HepG2 (cell line): Measurements from ENCODE around the gene TUBB4A. TPM values are rescaled to one million over a fixed set of nuclear protein-coding genes. Genes with fewer than 3 reads are reported as not detected.

Experiments
- ATAC-seq: fragments of 200-7000 bp; cut with Tn5 transposase; 3 replicates; pipeline ENCODE4 v1.9.1; 2020; ENCODE audit warnings: mild to moderate bottlenecking, moderate library complexity
- BruUV-seq: library from RNA; stranded (reverse); fragments of 400-500 nt; replicated peaks from 2 replicates; lab custom pipeline; 2021; lab: Mats Ljungman, UMichigan
- CTCF ChIA-PET: fragments of 300-600 bp; formaldehyde crosslinking; extraction: SDS; loops from one replicate; lab custom pipeline; 2021; ENCODE audit warnings: low total read pairs, inconsistent platforms, low intra/inter-chr PET ratio; lab: Yijun Ruan, JAX
- POLR2A ChIA-PET: fragments of 350-600 bp; sonication (Branson Sonifier 250); formaldehyde crosslinking; loops from one replicate; lab custom pipeline; 2020; ENCODE audit warnings: antibody characterized with exemption, inconsistent platforms; lab: Yijun Ruan, JAX
- DNase-seq: peaks from one replicate; pipeline ENCODE4 v3.0.0-alpha.2; 2015; ENCODE audit warnings: low spot score
- FAIRE-seq: peaks from 3 replicates; lab custom pipeline; 2011; peaks lifted over from hg19 to GRCh38; lab: Jason Lieb, UNC
- H2AFZ ChIP-seq: one replicate; pipeline ENCODE4 v1.6.1; 2011; ENCODE audit warnings: low read length, inconsistent platforms
- H3K27ac ChIP-seq: fragments of 300-600 bp; 3 replicates; pipeline ENCODE4 v1.8.0; 2011; ENCODE audit warnings: mixed run types, mild to moderate bottlenecking, mixed read lengths, low read length, inconsistent platforms; ENCODE audit not compliant: insufficient read depth; ENCODE audit errors: extremely low read length
- H3K27me3 ChIP-seq, 2 experiments: fragments of 200-600 bp in 1 of 2; 2 replicates in 1 of 2; 3 replicates in 1 of 2; pipeline versions ENCODE4 v1.6.0 to v1.8.0; 2011; ENCODE audit warnings: low read length in 2 of 2, mild to moderate bottlenecking in 2 of 2, moderate library complexity in 2 of 2, inconsistent platforms in 1 of 2; ENCODE audit not compliant: insufficient read depth in 2 of 2, control insufficient read depth in 1 of 2
- H3K36me3 ChIP-seq, 2 experiments: fragments of 200-600 bp in 1 of 2; replicated peaks in 1 of 2; 2 replicates in 1 of 2; 3 replicates in 1 of 2; pipeline versions ENCODE4 v1.5.1 to v1.8.0; 2011; ENCODE audit warnings: low read length in 2 of 2, inconsistent platforms in 1 of 2; ENCODE audit not compliant: insufficient read depth in 2 of 2, control insufficient read depth in 1 of 2
- H3K4me1 ChIP-seq: 2 replicates; pipeline ENCODE4 v1.5.1; 2012; ENCODE audit warnings: low read length, inconsistent platforms; ENCODE audit not compliant: insufficient read depth
- H3K4me2 ChIP-seq: 2 replicates; pipeline ENCODE4 v1.6.0; 2011; ENCODE audit warnings: low read depth, low read length, inconsistent platforms
- H3K4me3 ChIP-seq, 3 experiments: fragments of 200-600 bp in 1 of 3; sonication (generic), shearing (Covaris generic) in 1 of 3; replicated peaks in 1 of 3; 2 replicates each; pipeline ENCODE4 v1.5.1; 2011 to 2016; ENCODE audit warnings: low read length in 3 of 3, inconsistent platforms in 2 of 3, low read depth in 2 of 3, mild to moderate bottlenecking in 2 of 3, control low read depth in 1 of 3, mixed read lengths in 1 of 3; ENCODE audit not compliant: insufficient read depth in 1 of 3
- H3K79me2 ChIP-seq: one replicate; pipeline ENCODE4 v1.6.1; 2011; ENCODE audit warnings: low read length, inconsistent platforms; ENCODE audit not compliant: insufficient read depth
- H3K9ac ChIP-seq: 2 replicates; pipeline ENCODE4 v1.6.0; 2011; ENCODE audit warnings: mild to moderate bottlenecking, low read depth, low read length, inconsistent platforms; ENCODE audit not compliant: insufficient read depth
- H3K9me3 ChIP-seq: 2 replicates; pipeline ENCODE4 v1.5.1; 2012; ENCODE audit warnings: mild to moderate bottlenecking, low read length
- H4K20me1 ChIP-seq: 2 replicates; pipeline ENCODE4 v1.6.0; 2011; ENCODE audit warnings: inconsistent platforms, mild to moderate bottlenecking, low read length, moderate library complexity; ENCODE audit not compliant: insufficient read depth
- BRD4 ChIP-seq: sonication (generic); formaldehyde crosslinking; IDR thresholded peaks from 2 replicates; pipeline ENCODE4 v1.4.0; 2020; ENCODE audit warnings: missing genetic modification reagents
- HBP1 ChIP-seq: IDR thresholded peaks from 2 replicates; pipeline ENCODE4 v1.6.1; 2016; ENCODE audit warnings: low read depth, control low read depth
- HMGXB4 ChIP-seq, 2 experiments: sonication (generic) in 1 of 2; formaldehyde crosslinking in 1 of 2; IDR thresholded peaks; 2 replicates each; pipeline versions ENCODE4 v1.4.0 to v1.6.1; 2018 to 2020; ENCODE audit warnings: missing genetic modification reagents in 2 of 2, borderline replicate concordance in 1 of 2, low read depth in 1 of 2, mild to moderate bottlenecking in 1 of 2, missing biosample characterization in 1 of 2
- SATB2 ChIP-seq: sonication (generic); formaldehyde crosslinking; IDR thresholded peaks from 2 replicates; pipeline ENCODE4 v1.5.0; 2020; ENCODE audit warnings: missing genetic modification reagents
- SNAI1 ChIP-seq: sonication (generic); formaldehyde crosslinking; IDR thresholded peaks from 2 replicates; pipeline ENCODE4 v1.5.0; 2020; ENCODE audit warnings: mild to moderate bottlenecking, missing genetic modification reagents, borderline replicate concordance
- TMF1 ChIP-seq: sonication (generic); formaldehyde crosslinking; IDR thresholded peaks from 2 replicates; pipeline ENCODE4 v1.8.1; 2022; ENCODE audit warnings: low read depth, missing genetic modification reagents
- TOE1 ChIP-seq: sonication (generic); formaldehyde crosslinking; IDR thresholded peaks from 2 replicates; pipeline ENCODE4 v1.4.0; 2020; ENCODE audit warnings: mild to moderate bottlenecking, missing genetic modification reagents
- ZBTB8A ChIP-seq: sonication (generic); formaldehyde crosslinking; IDR thresholded peaks from 2 replicates; pipeline ENCODE4 v1.4.0; 2020; ENCODE audit warnings: mild to moderate bottlenecking, low read depth, missing genetic modification reagents, borderline replicate concordance
- ZNF282 ChIP-seq: fragments of 450-650 bp; IDR thresholded peaks from 2 replicates; pipeline ENCODE4 v1.6.1; 2018; ENCODE audit not compliant: partially characterized antibody
- ZNF326 ChIP-seq: sonication (generic); formaldehyde crosslinking; IDR thresholded peaks from 2 replicates; pipeline ENCODE4 v1.4.0; 2020; ENCODE audit warnings: missing genetic modification reagents, borderline replicate concordance
- ZNF614 ChIP-seq: IDR thresholded peaks from 2 replicates; pipeline ENCODE4 v1.6.1; 2018; ENCODE audit warnings: missing biosample characterization, missing genetic modification reagents, inconsistent platforms, borderline replicate concordance
- WGBS: methylation state at CpG from one replicate; pipeline ENCODE4 v1.1.6; 2017; ENCODE audit warnings: low lambda C conversion rate; 5-methylcytosine and 5-hydroxymethylcytosine counted together
- in situ Hi-C: cut with HindIII; loops from 2 replicates; pipeline ENCODE4 v1.10.0; 2017; ENCODE audit warnings: low pct_unique_long_range_greater_than_20kb; ENCODE audit not compliant: extremely low pct_ligation_motif_present
- intact Hi-C: fragments of 100-400 bp; cut with micrococcal nuclease; formaldehyde crosslinking; loops from one replicate; pipeline ENCODE4 v1.10.0; 2022; ENCODE audit not compliant: unreplicated experiment
- polyA plus RNA-seq, 8 experiments: library from polyadenylated mRNA; depleted of rRNA in 3 of 8; stranded (reverse) in 7 of 8; unstranded in 1 of 8; fragments of >200 nt; fragmentation: Illumina TruSeq in 4 of 8; extraction: Trizol in 4 of 8; gene quantifications; 2 replicates each; pipeline versions ENCODE4 v1.2.1 to v1.2.3, GENCODE V29; 2011 to 2016; ENCODE audit warnings: low read depth in 4 of 8, missing spikeins in 1 of 8, mixed read lengths in 1 of 8; ENCODE audit not compliant: insufficient read depth in 1 of 8
- total RNA-seq, 5 experiments: library from RNA; depleted of rRNA; stranded (reverse); fragments of >200 nt; fragmentation: Illumina TruSeq; extraction: Trizol; gene quantifications; 2 replicates each; pipeline ENCODE4 v1.2.3, GENCODE V29; 2016; ENCODE audit warnings: low read depth in 1 of 5
- TF ChIP-seq, protein P1 (sequence below): sonication (generic); formaldehyde crosslinking; IDR thresholded peaks from 2 replicates; pipeline ENCODE4 v1.4.0; 2020; ENCODE audit warnings: missing genetic modification reagents, borderline replicate concordance
- TF ChIP-seq, protein P2 (sequence below): sonication (generic); formaldehyde crosslinking; IDR thresholded peaks from 2 replicates; pipeline ENCODE4 v1.4.0; 2020; ENCODE audit warnings: low read depth, mild to moderate bottlenecking, missing genetic modification reagents
- TF ChIP-seq, protein P3 (sequence below): sonication (generic); formaldehyde crosslinking; conservative IDR thresholded peaks from 2 replicates; pipeline ENCODE4 v1.8.0; 2022; ENCODE audit warnings: missing genetic modification reagents

Gene TUBB4A
- total and polyA plus RNA-seq, 2 of the 13 experiments (the other 11 are each of a cell fraction or from before 2014, with no cell fraction given), result not detected

DNA sequence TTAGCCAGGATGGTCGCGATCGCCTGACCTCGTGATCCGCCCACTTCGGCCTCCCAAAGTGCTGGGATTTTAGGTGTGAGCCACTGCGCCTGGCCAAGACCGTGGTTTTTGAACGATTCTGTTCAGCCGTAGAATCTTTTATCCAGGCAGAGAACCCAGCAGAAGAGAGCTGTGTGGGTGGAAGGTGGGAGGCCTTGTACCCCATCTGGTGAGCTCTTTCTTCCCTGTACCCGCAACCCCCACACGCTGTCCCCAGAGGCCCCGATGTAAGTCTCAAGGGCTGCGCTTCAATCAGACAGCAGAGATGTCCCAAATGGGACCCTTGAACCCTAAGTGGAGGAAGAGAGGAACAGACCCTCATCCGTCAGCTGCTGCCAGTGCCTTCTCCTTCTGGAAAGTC is 46.2 kb downstream of the TUBB4A start:
- peaks cover 10 to 24% of the 10 kb centered on the region in 2 experiments for H3K36me3 ChIP-seq
- no peak overlapping the region for H2AFZ ChIP-seq
- DNase-seq (no peak), FAIRE-seq (no peak), ATAC-seq (no peak)
- no peak overlapping the region for H3K4me2 ChIP-seq
- no peaks in the 10 kb centered on the region for H3K79me2 ChIP-seq
- intact Hi-C loops (no loop called here), in situ Hi-C loops (no loop called here)
- H3K27ac ChIP-seq, result no peak overlapping the region
- BruUV-seq, result no TSS peak
- CTCF ChIA-PET, result no interaction called here
- 96% methylated on average over 14 of the region's 15 CpGs for WGBS
- POLR2A ChIA-PET, result no interaction called here
- H3K4me3 ChIP-seq, result no peak overlapping the region
- peaks cover 11% of the 10 kb centered on the region for H3K4me1 ChIP-seq
- H3K27me3 ChIP-seq, result no peaks in the 10 kb centered on the region
- H3K9me3 ChIP-seq, result peaks cover 5% of the 10 kb centered on the region; the same call in 1 of the 2 replicates
- H3K9ac ChIP-seq, result no peak overlapping the region
- no peaks in the 10 kb centered on the region for H4K20me1 ChIP-seq
- TF ChIP-seq, protein P1, sequence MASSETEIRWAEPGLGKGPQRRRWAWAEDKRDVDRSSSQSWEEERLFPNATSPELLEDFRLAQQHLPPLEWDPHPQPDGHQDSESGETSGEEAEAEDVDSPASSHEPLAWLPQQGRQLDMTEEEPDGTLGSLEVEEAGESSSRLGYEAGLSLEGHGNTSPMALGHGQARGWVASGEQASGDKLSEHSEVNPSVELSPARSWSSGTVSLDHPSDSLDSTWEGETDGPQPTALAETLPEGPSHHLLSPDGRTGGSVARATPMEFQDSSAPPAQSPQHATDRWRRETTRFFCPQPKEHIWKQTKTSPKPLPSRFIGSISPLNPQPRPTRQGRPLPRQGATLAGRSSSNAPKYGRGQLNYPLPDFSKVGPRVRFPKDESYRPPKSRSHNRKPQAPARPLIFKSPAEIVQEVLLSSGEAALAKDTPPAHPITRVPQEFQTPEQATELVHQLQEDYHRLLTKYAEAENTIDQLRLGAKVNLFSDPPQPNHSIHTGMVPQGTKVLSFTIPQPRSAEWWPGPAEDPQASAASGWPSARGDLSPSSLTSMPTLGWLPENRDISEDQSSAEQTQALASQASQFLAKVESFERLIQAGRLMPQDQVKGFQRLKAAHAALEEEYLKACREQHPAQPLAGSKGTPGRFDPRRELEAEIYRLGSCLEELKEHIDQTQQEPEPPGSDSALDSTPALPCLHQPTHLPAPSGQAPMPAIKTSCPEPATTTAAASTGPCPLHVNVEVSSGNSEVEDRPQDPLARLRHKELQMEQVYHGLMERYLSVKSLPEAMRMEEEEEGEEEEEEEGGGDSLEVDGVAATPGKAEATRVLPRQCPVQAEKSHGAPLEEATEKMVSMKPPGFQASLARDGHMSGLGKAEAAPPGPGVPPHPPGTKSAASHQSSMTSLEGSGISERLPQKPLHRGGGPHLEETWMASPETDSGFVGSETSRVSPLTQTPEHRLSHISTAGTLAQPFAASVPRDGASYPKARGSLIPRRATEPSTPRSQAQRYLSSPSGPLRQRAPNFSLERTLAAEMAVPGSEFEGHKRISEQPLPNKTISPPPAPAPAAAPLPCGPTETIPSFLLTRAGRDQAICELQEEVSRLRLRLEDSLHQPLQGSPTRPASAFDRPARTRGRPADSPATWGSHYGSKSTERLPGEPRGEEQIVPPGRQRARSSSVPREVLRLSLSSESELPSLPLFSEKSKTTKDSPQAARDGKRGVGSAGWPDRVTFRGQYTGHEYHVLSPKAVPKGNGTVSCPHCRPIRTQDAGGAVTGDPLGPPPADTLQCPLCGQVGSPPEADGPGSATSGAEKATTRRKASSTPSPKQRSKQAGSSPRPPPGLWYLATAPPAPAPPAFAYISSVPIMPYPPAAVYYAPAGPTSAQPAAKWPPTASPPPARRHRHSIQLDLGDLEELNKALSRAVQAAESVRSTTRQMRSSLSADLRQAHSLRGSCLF, result no peak
- TF ChIP-seq SNAI1, result no peak
- TF ChIP-seq, protein P2, sequence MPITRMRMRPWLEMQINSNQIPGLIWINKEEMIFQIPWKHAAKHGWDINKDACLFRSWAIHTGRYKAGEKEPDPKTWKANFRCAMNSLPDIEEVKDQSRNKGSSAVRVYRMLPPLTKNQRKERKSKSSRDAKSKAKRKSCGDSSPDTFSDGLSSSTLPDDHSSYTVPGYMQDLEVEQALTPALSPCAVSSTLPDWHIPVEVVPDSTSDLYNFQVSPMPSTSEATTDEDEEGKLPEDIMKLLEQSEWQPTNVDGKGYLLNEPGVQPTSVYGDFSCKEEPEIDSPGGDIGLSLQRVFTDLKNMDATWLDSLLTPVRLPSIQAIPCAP (CRISPR knock-in tag), result no peak
- TF ChIP-seq ZBTB8A (CRISPR knock-in tag), result no peak
- TF ChIP-seq HMGXB4 (CRISPR knock-in tag; IDR thresholded peaks at IDR 0.05; ENCODE audit: borderline replicate concordance in 1 of 2, low read depth in 1 of 2), result no peak
- no peak for TF ChIP-seq TOE1
- no peak for TF ChIP-seq ZNF614 (CRISPR knock-in tag)
- TF ChIP-seq ZNF326 (CRISPR knock-in tag), result no peak
- TF ChIP-seq BRD4 (CRISPR knock-in tag), result no peak
- no peak for TF ChIP-seq TMF1
- no peak for TF ChIP-seq SATB2 (CRISPR knock-in tag)
- no peak for TF ChIP-seq ZNF282
- TF ChIP-seq, protein P3, sequence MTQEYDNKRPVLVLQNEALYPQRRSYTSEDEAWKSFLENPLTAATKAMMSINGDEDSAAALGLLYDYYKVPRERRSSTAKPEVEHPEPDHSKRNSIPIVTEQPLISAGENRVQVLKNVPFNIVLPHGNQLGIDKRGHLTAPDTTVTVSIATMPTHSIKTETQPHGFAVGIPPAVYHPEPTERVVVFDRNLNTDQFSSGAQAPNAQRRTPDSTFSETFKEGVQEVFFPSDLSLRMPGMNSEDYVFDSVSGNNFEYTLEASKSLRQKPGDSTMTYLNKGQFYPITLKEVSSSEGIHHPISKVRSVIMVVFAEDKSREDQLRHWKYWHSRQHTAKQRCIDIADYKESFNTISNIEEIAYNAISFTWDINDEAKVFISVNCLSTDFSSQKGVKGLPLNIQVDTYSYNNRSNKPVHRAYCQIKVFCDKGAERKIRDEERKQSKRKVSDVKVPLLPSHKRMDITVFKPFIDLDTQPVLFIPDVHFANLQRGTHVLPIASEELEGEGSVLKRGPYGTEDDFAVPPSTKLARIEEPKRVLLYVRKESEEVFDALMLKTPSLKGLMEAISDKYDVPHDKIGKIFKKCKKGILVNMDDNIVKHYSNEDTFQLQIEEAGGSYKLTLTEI (CRISPR knock-in tag), result no peak
- no peak for TF ChIP-seq HBP1 (CRISPR knock-in tag)
